Stimulated activated naive CD8-positive, alpha-beta T cell treated with anti-CD3 and anti-CD28 coated beads, Interleukin-15, amount 100 ng/mL, for 72 hours (primary cell): Measurements from ENCODE around the gene DNAH8.
"Not testable (repeated sequence)": the region's sequence is repeated elsewhere in the genome, so short reads cannot be mapped to it uniquely, and the experiment has no call there.

Experiments
- ATAC-seq: fragments of 150-1000 bp; cut with Tn5 transposase; 2 replicates; pipeline ENCODE4 v1.10.0; 2021; ENCODE audit warnings: mild to moderate bottlenecking, moderate library complexity
- DNase-seq, 2 donors: peaks; one replicate each; pipeline ENCODE4 v3.0.0; 2021 to 2022
- H3K27ac Mint-ChIP-seq, 2 donors: one replicate each; pipeline ENCODE4 v1.8.0; 2022; ENCODE audit warnings: mild to moderate bottlenecking in 2 of 2, mixed read lengths in 2 of 2, moderate library complexity in 2 of 2
- H3K27me3 Mint-ChIP-seq: one replicate; pipeline ENCODE4 v1.8.0; 2022; ENCODE audit warnings: mixed read lengths
- H3K4me1 Mint-ChIP-seq: one replicate; pipeline ENCODE4 v1.8.0; 2022; ENCODE audit warnings: mild to moderate bottlenecking, mixed read lengths
- H3K4me3 Mint-ChIP-seq, 2 donors: one replicate each; pipeline ENCODE4 v1.8.0; 2022; ENCODE audit warnings: mild to moderate bottlenecking in 2 of 2, mixed read lengths in 2 of 2, moderate library complexity in 1 of 2
- H3K9me3 Mint-ChIP-seq, 2 donors: one replicate each; pipeline ENCODE4 v1.8.0; 2022; ENCODE audit warnings: mixed read lengths in 2 of 2

Gene DNAH8

DNA sequence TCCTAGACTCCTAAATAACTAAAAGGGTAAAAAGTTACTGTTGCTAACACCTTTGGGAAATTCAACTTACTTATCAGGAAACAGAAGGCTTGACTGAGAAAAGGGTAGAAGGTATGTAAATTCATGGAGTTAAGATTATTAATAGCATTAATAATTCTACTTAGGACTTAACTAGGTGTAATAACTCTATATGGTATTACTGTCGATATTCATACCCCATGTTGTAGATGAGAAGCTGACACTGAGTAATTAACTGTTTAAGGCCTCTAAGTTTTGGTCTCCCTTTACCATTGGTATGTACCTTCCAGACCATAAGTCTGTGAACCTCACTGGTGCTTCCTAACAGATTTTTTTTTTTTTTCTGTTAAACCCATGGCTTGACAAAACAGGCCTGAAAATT, 27.6 kb upstream of the DNAH8 start:
- H3K9me3 Mint-ChIP-seq: no peaks in the 10 kb centered on the region
- ATAC-seq (no peak), DNase-seq (no peak)
- no peaks in the 10 kb centered on the region for H3K27me3 Mint-ChIP-seq
- H3K4me1 Mint-ChIP-seq: peaks cover 12% of the 10 kb centered on the region
- no peak overlapping the region for H3K4me3 Mint-ChIP-seq
- H3K27ac Mint-ChIP-seq: no peak overlapping the region

DNA sequence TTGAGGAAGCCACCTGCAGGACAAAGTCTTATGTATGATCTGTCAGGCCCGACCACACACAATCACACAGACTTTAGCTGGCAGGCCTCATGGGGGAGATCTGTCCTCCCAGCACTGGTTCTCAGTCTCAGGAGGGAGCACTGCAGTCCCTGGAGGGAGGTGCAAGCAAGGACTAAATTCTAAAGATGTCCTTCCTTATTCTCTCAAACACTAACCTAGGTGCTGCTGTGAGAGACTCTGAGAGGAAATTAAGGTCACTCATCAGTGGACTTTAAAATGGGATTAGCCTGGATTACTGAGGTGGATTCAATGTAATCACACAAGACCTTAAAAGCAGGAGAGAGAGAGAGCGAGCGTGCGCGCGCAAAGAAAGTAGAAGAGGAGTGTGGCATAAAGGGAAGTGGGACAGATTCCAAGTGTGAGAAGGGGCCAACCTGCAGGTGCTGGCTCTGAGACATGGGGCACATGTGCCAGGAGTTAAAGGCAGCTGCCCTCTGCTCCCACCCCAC, 26.5 kb upstream of the DNAH8 start:
- H3K9me3 Mint-ChIP-seq: no peaks in the 10 kb centered on the region
- no peak for ATAC-seq
- no peak overlapping the region for H3K4me3 Mint-ChIP-seq
- H3K4me1 Mint-ChIP-seq: peaks cover 17% of the 10 kb centered on the region
- no peaks in the 10 kb centered on the region for H3K27me3 Mint-ChIP-seq
- no peak for DNase-seq
- peak overlapping the region in 1 of 2 donors; percentile 74 for H3K27ac Mint-ChIP-seq

DNA sequence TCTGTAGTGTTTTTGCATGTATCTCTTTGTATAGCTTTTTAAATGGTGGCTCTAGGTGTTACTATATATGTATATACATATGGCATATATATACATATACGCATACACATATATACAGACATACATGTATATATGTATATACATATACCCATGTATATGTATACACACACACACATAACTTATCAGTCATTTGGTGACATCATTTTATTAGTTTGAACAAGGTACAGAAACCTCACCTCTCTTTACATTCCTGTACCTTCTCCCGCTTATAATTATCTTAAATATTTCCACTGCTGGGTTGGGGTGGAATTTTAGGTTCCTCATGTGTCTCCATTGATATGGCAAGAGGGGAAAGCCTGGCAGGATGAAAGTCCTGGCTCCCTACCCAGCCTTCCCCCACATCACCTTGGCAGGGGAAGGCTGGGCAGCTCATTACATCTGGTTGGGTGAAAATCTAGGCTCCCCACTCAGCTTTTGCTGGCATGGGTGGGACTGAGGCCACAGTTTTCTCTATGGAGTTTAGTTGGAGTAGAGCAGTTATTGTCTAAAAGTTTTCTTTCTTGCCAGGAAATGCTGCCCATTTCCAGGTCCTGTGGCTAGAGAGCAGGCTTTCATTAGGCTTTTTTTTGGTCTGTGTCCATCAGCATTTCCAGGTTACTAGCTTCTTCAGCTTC, 19.7 kb upstream of the DNAH8 start:
- no peaks in the 10 kb centered on the region for H3K27me3 Mint-ChIP-seq
- H3K4me1 Mint-ChIP-seq: peaks cover 31% of the 10 kb centered on the region
- no peak overlapping the region for H3K27ac Mint-ChIP-seq
- ATAC-seq: no peak
- no peak for DNase-seq
- H3K4me3 Mint-ChIP-seq: no peak overlapping the region
- H3K9me3 Mint-ChIP-seq: peaks cover 6 to 9% of the 10 kb centered on the region in 2 donors

DNA sequence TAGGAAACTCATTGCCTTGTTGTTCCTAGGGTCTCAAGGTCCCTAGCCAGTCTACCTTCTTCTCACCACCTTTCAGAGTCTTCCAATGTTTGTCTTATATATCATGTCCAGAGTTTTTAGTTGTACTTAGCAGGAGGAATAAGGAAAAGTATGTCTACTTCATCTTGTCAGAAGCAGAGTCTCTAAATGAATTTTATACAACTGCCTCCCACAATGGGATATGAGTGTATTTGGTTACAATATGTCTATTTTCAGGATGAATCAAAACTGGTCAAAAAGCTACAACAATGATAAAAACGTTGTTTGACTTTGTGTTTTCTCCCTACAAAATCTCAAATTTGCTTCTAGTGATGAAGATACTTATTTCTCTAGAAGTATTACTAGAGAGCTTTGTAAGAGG, 19.2 kb upstream of the DNAH8 start:
- H3K4me1 Mint-ChIP-seq: peaks cover 31% of the 10 kb centered on the region
- H3K27ac Mint-ChIP-seq: no peak overlapping the region
- DNase-seq: no peak
- H3K27me3 Mint-ChIP-seq: no peaks in the 10 kb centered on the region
- no peak for ATAC-seq
- peaks cover 7 to 10% of the 10 kb centered on the region in 2 donors for H3K9me3 Mint-ChIP-seq
- no peak overlapping the region for H3K4me3 Mint-ChIP-seq

DNA sequence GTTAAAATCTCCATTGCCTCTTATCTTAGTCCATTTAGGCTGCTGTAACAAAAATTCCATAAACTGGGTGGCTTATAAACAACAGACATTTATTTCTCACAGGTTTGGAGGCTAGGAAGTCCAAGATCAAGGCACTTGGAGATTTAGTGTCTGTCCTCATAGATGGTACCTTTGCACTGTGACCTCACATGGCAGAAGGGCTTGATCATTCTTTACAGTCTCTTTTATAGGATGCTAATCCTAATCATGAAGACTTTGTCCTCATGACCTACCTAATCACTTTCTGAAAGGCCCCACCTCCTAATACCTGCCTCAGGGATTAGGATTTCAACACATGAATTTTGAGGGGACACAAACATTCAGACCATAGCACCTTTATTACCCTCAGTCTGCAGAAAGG, 18.8 kb upstream of the DNAH8 start:
- Mint-ChIP-seq H3K4me3 (no peak overlapping the region), H3K27me3 (no peaks in the 10 kb centered on the region), H3K27ac (no peak overlapping the region), H3K9me3 (peaks cover 7 to 10% of the 10 kb centered on the region in 2 donors), H3K4me1 (peaks cover 31% of the 10 kb centered on the region)
- DNase-seq: no peak
- no peak for ATAC-seq

DNA sequence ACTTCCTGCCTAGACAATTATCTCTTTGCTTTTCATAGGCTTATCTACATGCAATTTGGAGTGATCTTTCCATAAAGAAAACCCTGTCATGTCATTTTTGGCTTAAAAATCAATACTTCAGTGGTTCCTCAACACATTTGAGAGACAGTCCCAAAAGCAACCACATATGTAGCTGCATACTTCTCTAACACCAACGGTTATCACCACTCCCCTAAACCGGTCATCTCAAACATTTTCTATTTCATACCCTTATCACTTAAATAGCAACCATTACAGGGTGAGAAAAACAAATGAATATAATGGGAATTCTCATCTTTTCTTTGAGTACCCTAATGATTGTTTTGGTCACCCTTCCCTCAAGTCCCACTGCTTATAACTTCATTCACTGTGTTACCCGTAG, 17.3 kb upstream of the DNAH8 start:
- ATAC-seq (no peak), DNase-seq (no peak)
- Mint-ChIP-seq H3K4me1 (peaks cover 42% of the 10 kb centered on the region), H3K9me3 (peaks cover 7 to 10% of the 10 kb centered on the region in 2 donors), H3K27me3 (no peaks in the 10 kb centered on the region), H3K27ac (no peak overlapping the region), H3K4me3 (no peak overlapping the region)

DNA sequence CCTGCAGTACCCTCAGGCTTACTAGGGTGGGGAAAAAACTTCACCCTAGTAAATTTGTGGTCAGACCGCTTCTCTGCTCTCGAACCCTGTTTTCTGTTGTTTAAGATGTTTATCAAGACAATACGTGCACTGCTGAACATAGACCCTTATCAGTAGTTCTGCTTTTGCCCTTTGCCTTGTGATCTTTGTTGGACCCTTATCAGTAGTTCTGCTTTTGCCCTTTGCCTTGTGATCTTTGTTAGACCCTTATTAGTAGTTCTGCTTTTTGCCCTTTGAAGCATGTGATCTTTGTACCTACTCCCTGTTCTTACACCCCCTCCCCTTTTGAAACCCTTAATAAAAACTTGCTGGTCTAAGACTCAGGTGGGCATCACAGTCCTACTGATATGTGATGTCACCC, 15.4 kb upstream of the DNAH8 start:
- not testable (repeated sequence) for ATAC-seq, H3K9me3 Mint-ChIP-seq, DNase-seq, H3K4me3 Mint-ChIP-seq, H3K27me3 Mint-ChIP-seq, H3K27ac Mint-ChIP-seq
- peaks cover 37% of the 10 kb centered on the region for H3K4me1 Mint-ChIP-seq

DNA sequence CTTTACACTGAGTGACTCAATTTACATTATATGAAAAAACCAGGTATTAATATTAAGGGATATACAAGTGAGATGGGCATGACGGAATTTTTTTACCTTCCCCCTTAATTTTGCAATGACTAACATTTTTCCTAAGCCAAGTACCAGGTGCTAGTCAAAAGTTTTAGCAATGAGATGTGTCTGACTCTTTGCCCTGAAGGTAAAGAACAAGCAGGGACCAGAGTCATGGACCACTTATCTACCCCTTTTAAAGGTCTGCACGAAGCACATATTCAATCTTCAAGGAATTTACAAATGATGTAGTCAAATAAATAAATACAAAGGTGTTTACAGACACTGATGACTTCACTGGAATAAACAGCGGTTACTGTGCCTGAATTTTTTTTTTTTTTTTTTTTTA, 13.6 kb upstream of the DNAH8 start:
- Mint-ChIP-seq H3K27ac (peak overlapping the region in 1 of 2 donors; percentile 99), H3K4me1 (peaks cover 30% of the 10 kb centered on the region), H3K9me3 (peaks cover 7 to 10% of the 10 kb centered on the region in 2 donors), H3K4me3 (peak overlapping the region; percentile 94 to 96), H3K27me3 (peaks cover 6% of the 10 kb centered on the region)
- DNase-seq (no peak), ATAC-seq (no peak)

DNA sequence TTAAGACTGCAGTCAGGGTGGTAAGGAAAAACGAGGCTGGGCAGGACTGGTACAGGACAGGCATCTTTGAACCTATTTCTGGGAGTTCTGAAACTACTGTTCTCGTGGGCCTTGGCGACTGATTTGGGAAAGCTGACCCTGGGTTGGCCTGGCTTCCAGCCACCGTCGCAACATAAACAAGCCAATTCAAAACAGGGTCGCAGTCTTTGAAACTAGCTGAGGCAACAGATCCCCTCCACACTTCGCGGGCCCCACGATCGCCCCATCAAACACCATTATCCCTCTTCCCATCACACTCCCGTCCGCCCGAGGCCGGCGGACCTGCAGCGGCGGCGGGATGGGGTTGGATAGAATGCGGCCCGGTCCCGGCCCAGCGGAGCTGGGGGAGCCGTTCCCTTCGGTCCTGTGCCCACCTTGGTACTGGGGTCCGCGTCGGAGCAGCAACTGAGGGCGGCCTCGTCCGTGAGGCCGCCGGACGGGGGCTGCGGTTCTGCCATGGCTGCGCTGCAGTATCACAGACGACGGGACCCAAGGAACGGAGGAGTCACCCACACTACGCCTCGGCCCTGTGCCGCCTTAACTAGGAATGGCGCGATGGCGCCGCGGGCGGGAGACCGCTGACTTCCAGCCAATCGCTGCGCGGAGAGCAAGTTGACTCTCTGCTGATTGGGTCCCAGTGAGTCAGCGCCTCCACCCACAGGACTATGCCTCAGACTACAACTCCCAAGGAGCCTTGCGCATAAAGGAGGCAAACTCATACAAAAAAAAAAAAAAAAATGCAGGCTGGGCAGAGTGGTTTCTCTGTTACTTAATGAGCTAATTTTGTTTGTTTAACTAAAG, 12.3 kb upstream of the DNAH8 start, which contains the start of gene GLO1:
Gene GLO1, minus strand, starts transcription at position 588 of the 840 bp plus-strand sequence. Its CDS starts 91 bp downstream, at position 497.
- DNase-seq (peak; percentile 93 to 97), ATAC-seq (peak; percentile 100)
- peaks cover 17% of the 10 kb centered on the region for H3K27me3 Mint-ChIP-seq
- H3K9me3 Mint-ChIP-seq: peaks cover 7 to 10% of the 10 kb centered on the region in 2 donors
- peak within 1 kb of the TSS; percentile 99 for H3K27ac Mint-ChIP-seq
- peaks cover 29% of the 10 kb centered on the region for H3K4me1 Mint-ChIP-seq
- H3K4me3 Mint-ChIP-seq: peak within 1 kb of the TSS; percentile 94 to 96

DNA sequence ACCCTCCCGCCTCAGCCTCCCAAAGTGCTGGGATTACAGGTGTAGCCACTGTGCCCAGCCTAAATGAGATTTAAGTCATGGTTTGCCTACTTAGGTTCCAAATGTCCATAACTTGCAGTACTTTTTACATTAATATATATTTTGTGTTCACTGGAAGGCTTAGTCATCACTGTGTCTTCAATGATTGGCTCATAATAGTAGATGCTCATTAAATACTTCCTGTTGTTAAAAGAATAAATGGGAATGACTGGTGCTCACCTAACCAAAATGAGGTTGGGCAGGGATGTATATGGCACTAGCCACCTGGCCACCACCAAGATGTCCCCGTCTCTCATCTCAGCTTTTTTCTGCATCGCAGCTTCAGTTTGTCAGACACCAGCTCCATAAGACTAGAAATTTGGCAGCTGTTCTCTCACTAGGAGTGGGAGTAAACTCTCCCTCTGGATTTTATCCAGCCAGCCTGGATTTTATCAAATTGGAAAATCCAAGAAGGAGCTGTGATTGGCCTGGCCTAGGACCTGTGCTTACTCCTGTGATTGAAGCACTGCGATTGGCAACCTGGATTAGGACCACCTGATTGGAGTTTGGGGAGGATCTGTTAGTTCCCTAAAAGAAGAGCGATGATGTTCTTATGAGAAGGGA, 11.0 kb upstream of the DNAH8 start:
- no peak overlapping the region for H3K4me3 Mint-ChIP-seq
- DNase-seq (no peak), ATAC-seq (no peak)
- no peak overlapping the region for H3K27ac Mint-ChIP-seq
- H3K4me1 Mint-ChIP-seq: peaks cover 20% of the 10 kb centered on the region
- H3K27me3 Mint-ChIP-seq: peaks cover 25% of the 10 kb centered on the region
- peaks cover 7 to 10% of the 10 kb centered on the region in 2 donors for H3K9me3 Mint-ChIP-seq

DNA sequence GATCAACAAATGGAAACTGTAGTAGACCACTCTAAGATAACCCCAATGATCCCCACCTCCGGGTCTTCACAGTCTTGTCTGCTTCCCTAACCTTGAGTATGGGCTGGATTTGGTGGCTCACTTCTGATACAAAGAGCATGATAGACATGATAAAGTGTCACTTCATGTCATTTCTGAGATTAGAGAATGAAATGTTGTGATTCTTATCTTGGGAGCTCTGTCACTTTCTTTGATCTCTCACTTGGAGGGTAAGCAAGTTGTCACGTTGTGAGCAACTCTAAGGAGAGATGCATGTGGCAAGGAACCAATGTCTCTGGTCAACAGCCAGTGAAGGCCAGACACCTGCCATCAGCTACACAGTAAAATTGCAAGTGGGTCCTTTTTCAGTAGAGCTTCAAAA, 9.2 kb upstream of the DNAH8 start:
- Mint-ChIP-seq H3K9me3 (no peaks in the 10 kb centered on the region), H3K4me3 (no peak overlapping the region), H3K27me3 (peaks cover 34% of the 10 kb centered on the region), H3K4me1 (peaks cover 17% of the 10 kb centered on the region), H3K27ac (no peak overlapping the region)
- DNase-seq (no peak), ATAC-seq (no peak)

DNA sequence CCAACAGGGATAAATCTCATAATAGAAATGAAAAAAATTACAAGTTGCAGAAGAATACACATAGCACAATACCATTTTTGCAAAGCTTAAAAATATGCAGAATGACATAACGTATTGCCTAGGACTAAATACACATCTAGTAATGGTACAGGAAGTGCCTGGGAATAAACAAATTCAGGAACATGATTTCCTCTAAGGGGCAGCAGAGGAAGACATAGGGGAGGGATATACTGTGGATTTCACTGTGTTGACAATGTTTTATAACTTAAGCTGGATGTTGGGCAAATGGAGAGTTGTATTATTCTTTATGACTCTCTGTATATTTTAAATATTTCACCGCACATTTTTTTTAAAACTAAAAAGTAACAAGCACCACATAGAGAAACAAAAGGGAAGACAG, 6.6 kb upstream of the DNAH8 start:
- no peaks in the 10 kb centered on the region for H3K9me3 Mint-ChIP-seq
- ATAC-seq: no peak
- no peak for DNase-seq
- no peak overlapping the region for H3K27ac Mint-ChIP-seq
- peaks cover 34% of the 10 kb centered on the region for H3K27me3 Mint-ChIP-seq
- H3K4me1 Mint-ChIP-seq: peaks cover 8% of the 10 kb centered on the region
- H3K4me3 Mint-ChIP-seq: no peak overlapping the region

DNA sequence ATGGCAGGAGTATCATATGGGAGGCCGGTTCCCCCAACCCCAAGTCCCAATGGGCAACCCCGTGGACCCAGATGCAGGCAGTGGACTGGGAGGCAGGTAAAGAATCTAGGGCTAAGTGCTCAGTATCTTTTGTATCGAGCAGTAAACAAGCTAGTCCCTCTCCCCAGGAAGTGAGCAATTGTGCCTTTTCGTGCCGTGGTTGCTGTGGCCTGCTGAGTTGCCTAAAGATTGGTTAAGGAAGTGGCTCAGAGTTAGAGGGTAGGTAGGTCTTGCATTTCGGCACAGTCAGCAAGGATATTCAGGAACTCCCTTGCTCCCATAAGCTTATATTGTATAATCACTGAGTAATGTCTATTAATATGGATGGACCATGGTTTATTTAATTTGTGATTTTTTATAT, 1.3 kb upstream of the DNAH8 start:
- DNase-seq: peak; percentile 55 to 80
- H3K27ac Mint-ChIP-seq: peak overlapping the region in 1 of 2 donors; percentile 44
- peak overlapping the region; percentile 19 to 60 for H3K4me3 Mint-ChIP-seq
- peaks cover 22% of the 10 kb centered on the region for H3K4me1 Mint-ChIP-seq
- ATAC-seq: peak; percentile 94
- peaks cover 28% of the 10 kb centered on the region for H3K27me3 Mint-ChIP-seq
- H3K9me3 Mint-ChIP-seq: no peaks in the 10 kb centered on the region

DNA sequence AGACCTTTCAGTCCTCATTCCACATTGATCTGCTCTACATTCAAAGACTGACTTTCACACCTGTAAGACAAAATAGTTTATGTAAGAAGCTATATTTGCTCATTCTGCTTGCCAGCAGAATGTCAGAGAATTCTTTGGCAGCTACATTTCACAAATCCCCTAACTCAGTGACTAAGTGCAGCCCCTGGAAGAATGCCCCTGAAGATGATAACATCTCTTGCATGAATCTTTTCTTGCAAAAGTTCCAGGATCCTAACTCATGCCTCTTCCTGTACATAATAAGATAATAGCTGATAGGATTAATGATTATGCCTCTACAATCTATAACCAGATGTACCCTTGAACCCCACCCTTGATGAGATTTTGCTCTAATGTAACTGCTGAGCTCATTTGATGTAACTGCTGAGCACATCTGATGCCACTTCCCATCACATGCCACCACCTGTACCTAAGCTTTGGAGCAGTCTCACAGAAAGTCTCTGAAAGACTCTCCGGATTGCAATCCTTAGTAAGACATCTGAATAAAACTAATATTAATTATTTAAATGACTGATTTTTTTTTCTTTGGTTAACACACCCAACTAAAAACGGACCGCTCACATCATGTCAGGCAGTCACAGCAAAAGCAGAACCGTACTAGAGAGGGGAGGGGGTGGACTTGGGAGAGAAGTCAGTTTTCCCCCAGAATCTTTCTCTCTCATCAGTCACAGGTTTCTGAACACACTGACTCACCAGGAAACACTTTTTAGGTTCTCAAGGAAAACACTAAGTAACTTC, 684 bp upstream of the DNAH8 start:
- H3K4me3 Mint-ChIP-seq: peak overlapping the region; percentile 77 to 81
- DNase-seq (no peak), ATAC-seq (peak; percentile 35)
- H3K27ac Mint-ChIP-seq: peak overlapping the region; percentile 13 to 79
- peaks cover 34% of the 10 kb centered on the region for H3K27me3 Mint-ChIP-seq
- H3K4me1 Mint-ChIP-seq: peaks cover 22% of the 10 kb centered on the region
- no peaks in the 10 kb centered on the region for H3K9me3 Mint-ChIP-seq

DNA sequence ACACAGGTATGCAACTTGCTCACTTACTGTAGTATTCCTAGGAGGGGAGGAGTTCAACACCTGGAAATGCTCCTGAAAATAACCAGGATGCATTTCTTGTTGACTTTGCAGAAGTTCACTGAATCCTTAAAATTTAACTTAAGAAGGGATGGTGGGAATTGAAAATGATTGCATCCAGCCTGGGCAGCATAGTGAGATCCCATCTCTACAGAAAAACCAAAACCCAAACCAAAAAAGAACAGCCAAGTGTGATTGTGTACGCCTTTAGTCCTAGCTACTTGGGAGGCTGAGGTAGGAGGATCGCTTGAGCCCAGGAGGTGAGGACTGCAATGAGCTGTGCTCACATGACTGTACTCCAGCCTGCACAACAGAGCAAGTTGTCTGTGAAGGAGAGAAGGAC, 1.7 kb downstream of the DNAH8 start:
- H3K4me3 Mint-ChIP-seq: no peak overlapping the region
- H3K4me1 Mint-ChIP-seq: peaks cover 16% of the 10 kb centered on the region
- DNase-seq (no peak), ATAC-seq (no peak)
- H3K27me3 Mint-ChIP-seq: peaks cover 46% of the 10 kb centered on the region
- no peak overlapping the region for H3K27ac Mint-ChIP-seq
- peaks cover 0 to 8% of the 10 kb centered on the region in 2 donors for H3K9me3 Mint-ChIP-seq
